DND-41 (cell line): ENCODE results near the gene RAB34.

Experiments
- ATAC-seq: fragments of 200-7000 bp; cut with Tn5 transposase; 3 replicates; pipeline ENCODE4 v1.9.1; 2021; ENCODE audit warnings: low read depth; ENCODE audit not compliant: insufficient read depth
- DNase-seq: peaks from one replicate; pipeline ENCODE4 v3.0.0-alpha.2; 2020
- H2AFZ ChIP-seq: 2 replicates; pipeline ENCODE4 v1.6.0; 2012; ENCODE audit warnings: low read depth, low read length
- H3K27ac ChIP-seq: 2 replicates; pipeline ENCODE4 v1.5.1; 2012; ENCODE audit warnings: low read length, inconsistent platforms
- H3K27me3 ChIP-seq: fragments of 200-600 bp; sonication (generic); 2 replicates; pipeline ENCODE4 v1.6.0; 2012; ENCODE audit warnings: low read length, mild to moderate bottlenecking, inconsistent platforms; ENCODE audit not compliant: insufficient read depth, poor library complexity
- H3K36me3 ChIP-seq: 2 replicates; pipeline ENCODE4 v1.5.1; 2012; ENCODE audit warnings: low read length, inconsistent platforms; ENCODE audit not compliant: insufficient read depth
- H3K4me1 ChIP-seq: 2 replicates; pipeline ENCODE4 v1.5.1; 2012; ENCODE audit warnings: mild to moderate bottlenecking, low read length; ENCODE audit not compliant: insufficient read depth
- H3K4me2 ChIP-seq: 2 replicates; pipeline ENCODE4 v1.6.0; 2012; ENCODE audit warnings: mild to moderate bottlenecking, moderate library complexity, low read length, inconsistent platforms; ENCODE audit not compliant: insufficient read depth
- H3K4me3 ChIP-seq, 2 experiments: fragments of 200-600 bp in 1 of 2; shearing (Covaris generic) in 1 of 2; 2 replicates each; pipeline ENCODE4 v1.5.1; 2012 to 2016; ENCODE audit warnings: inconsistent platforms in 2 of 2, low read length in 2 of 2, mild to moderate bottlenecking in 2 of 2, low read depth in 1 of 2, moderate library complexity in 1 of 2
- H3K79me2 ChIP-seq: 2 replicates; pipeline ENCODE4 v1.6.0; 2012; ENCODE audit warnings: low read length, inconsistent platforms; ENCODE audit not compliant: insufficient read depth
- H3K9ac ChIP-seq: 2 replicates; pipeline ENCODE4 v1.6.0; 2012; ENCODE audit warnings: low read depth, mild to moderate bottlenecking, inconsistent platforms, low read length, moderate library complexity
- H3K9me3 ChIP-seq: 2 replicates; pipeline ENCODE4 v1.5.1; 2012; ENCODE audit warnings: low read length, moderate library complexity, mild to moderate bottlenecking, inconsistent platforms; ENCODE audit not compliant: insufficient read depth, severe bottlenecking
- H4K20me1 ChIP-seq: 2 replicates; pipeline ENCODE4 v1.6.0; 2012; ENCODE audit warnings: low read length; ENCODE audit not compliant: insufficient read depth
- CTCF ChIP-seq: IDR thresholded peaks from 2 replicates; pipeline ENCODE4 v1.5.1; 2012; ENCODE audit warnings: borderline replicate concordance, low read length, moderate library complexity, mild to moderate bottlenecking; ENCODE audit not compliant: poor library complexity, severe bottlenecking; ENCODE audit errors: extremely low read depth
- EZH2 ChIP-seq: IDR thresholded peaks from 3 replicates; pipeline ENCODE4 v1.6.1; 2012; ENCODE audit warnings: borderline replicate concordance, low read depth, mild to moderate bottlenecking, moderate library complexity, low read length, inconsistent platforms; ENCODE audit not compliant: severe bottlenecking

Gene RAB34

GRCh38 chr17:28746611-28747050 is 29.0 kb upstream of the RAB34 start:
- Histone ChIP-seq H3K4me1 (peaks cover 36% of the 10 kb centered on the region), H3K36me3 (peaks cover 58% of the 10 kb centered on the region), H3K9me3 (no peaks in the 10 kb centered on the region), H3K79me2 (peaks cover 42% of the 10 kb centered on the region), H3K9ac (peak overlapping the region; percentile 67; the same call in 1 of the 2 replicates), H3K4me3 (no peak overlapping the region), H3K27ac (no peak overlapping the region), H2AFZ (no peak overlapping the region), H3K4me2 (peak overlapping the region; percentile 93; the same call in 1 of the 2 replicates), H3K27me3 (no peaks in the 10 kb centered on the region), H4K20me1 (peaks cover 57% of the 10 kb centered on the region)
- TF ChIP-seq EZH2 (no peak), CTCF (no peak)
- ATAC-seq (no peak), DNase-seq (no peak)

GRCh38 chr17:28745786-28746411 is 28.2 kb upstream of the RAB34 start:
- DNase-seq: no peak
- Histone ChIP-seq H3K4me2 (peak overlapping the region; percentile 93), H3K36me3 (peaks cover 53% of the 10 kb centered on the region), H3K4me3 (peak overlapping the region; percentile 71 to 82; a peak in 3 of 4 replicates), H3K9ac (peak overlapping the region; percentile 67), H3K27ac (peak overlapping the region; percentile 66), H4K20me1 (peaks cover 53% of the 10 kb centered on the region), H2AFZ (no peak overlapping the region), H3K4me1 (peaks cover 36% of the 10 kb centered on the region), H3K9me3 (no peaks in the 10 kb centered on the region), H3K27me3 (no peaks in the 10 kb centered on the region), H3K79me2 (peaks cover 42% of the 10 kb centered on the region)
- TF ChIP-seq CTCF: no peak
- no peak for TF ChIP-seq EZH2
- no peak for ATAC-seq

- peak overlapping the region; percentile 62 for H2AFZ ChIP-seq
- peak overlapping the region; percentile 67 for H3K9ac ChIP-seq
- peaks cover 36% of the 10 kb centered on the region for H3K4me1 ChIP-seq
- H4K20me1 ChIP-seq: peaks cover 53% of the 10 kb centered on the region
- DNase-seq (peak; percentile 77), ATAC-seq (peak; percentile 55)
- H3K27me3 ChIP-seq: no peaks in the 10 kb centered on the region
- H3K4me2 ChIP-seq: peak overlapping the region; percentile 93
- no peak for TF ChIP-seq EZH2
- no peak for TF ChIP-seq CTCF
- H3K36me3 ChIP-seq: peaks cover 45% of the 10 kb centered on the region
- no peaks in the 10 kb centered on the region for H3K9me3 ChIP-seq
- H3K79me2 ChIP-seq: peaks cover 39% of the 10 kb centered on the region
- peak overlapping the region; percentile 66 for H3K27ac ChIP-seq
- H3K4me3 ChIP-seq: peak overlapping the region; percentile 71 to 82; a peak in 3 of 4 replicates
These were observed 27.5 kb upstream of the RAB34 start for GRCh38 chr17:28744972-28745785.
